OCI-LY7 (cell line): ENCODE results near the gene RASA2. TPM values are rescaled to one million over a fixed set of nuclear protein-coding genes. Genes with fewer than 3 reads are reported as not detected.

Experiments
- BruUV-seq: library from RNA; stranded (reverse); fragments of 400-500 nt; replicated peaks from 2 replicates; lab custom pipeline; 2021; lab: Mats Ljungman, UMichigan
- CTCF ChIA-PET: fragments of 300-600 bp; sonication (Branson Sonifier 250); formaldehyde crosslinking; loops from one replicate; lab custom pipeline; 2022; ENCODE audit warnings: antibody characterized with exemption; ENCODE audit not compliant: unreplicated experiment; lab: Charles Lee
- POLR2A ChIA-PET: fragments of 300-600 bp; sonication (Branson Sonifier 250); formaldehyde crosslinking; loops from one replicate; lab custom pipeline; 2022; ENCODE audit warnings: antibody characterized with exemption; lab: Charles Lee
- DNase-seq: peaks from one replicate; pipeline ENCODE4 v3.0.0-alpha.2; 2015; ENCODE audit warnings: low spot score
- H2AFZ ChIP-seq: fragments of 200-600 bp; sonication (generic), shearing (Covaris generic); 2 replicates; pipeline ENCODE4 v1.6.1; 2014; ENCODE audit warnings: mild to moderate bottlenecking, antibody characterized with exemption, low read length, moderate library complexity
- H3K27ac ChIP-seq: fragments of 200-600 bp; sonication (generic); 2 replicates; pipeline ENCODE4 v1.5.1; 2014; ENCODE audit warnings: mixed run types, low read depth, mild to moderate bottlenecking, moderate library complexity, low read length, inconsistent platforms; ENCODE audit not compliant: poor library complexity, severe bottlenecking
- H3K36me3 ChIP-seq: fragments of 200-600 bp; sonication (generic); 2 replicates; pipeline ENCODE4 v1.6.1; 2014; ENCODE audit warnings: mild to moderate bottlenecking, antibody characterized with exemption, low read length, moderate library complexity, mixed read lengths; ENCODE audit not compliant: insufficient read depth
- H3K4me1 ChIP-seq: fragments of 200-600 bp; sonication (generic); 2 replicates; pipeline ENCODE4 v1.5.1; 2014; ENCODE audit warnings: mild to moderate bottlenecking, low read length; ENCODE audit not compliant: insufficient read depth, poor library complexity, severe bottlenecking
- H3K4me2 ChIP-seq: fragments of 200-600 bp; sonication (generic); 2 replicates; pipeline ENCODE4 v1.6.1; 2014; ENCODE audit warnings: mild to moderate bottlenecking, low read length
- H3K4me3 ChIP-seq: fragments of 200-600 bp; sonication (generic); 2 replicates; pipeline ENCODE4 v1.5.1; 2014; ENCODE audit warnings: mild to moderate bottlenecking, low read depth, low read length; ENCODE audit not compliant: poor library complexity, severe bottlenecking
- H3K79me2 ChIP-seq: fragments of 200-600 bp; sonication (generic); 2 replicates; pipeline ENCODE4 v1.6.1; 2016; ENCODE audit warnings: low read depth, mild to moderate bottlenecking, low read length, moderate library complexity, mixed read lengths; ENCODE audit not compliant: insufficient read depth
- H3K9me2 ChIP-seq: fragments of 200-600 bp; sonication (generic); 2 replicates; pipeline ENCODE4 v1.6.1; 2016; ENCODE audit warnings: mild to moderate bottlenecking, low read length, mixed read lengths; ENCODE audit not compliant: insufficient read depth
- H3K9me3 ChIP-seq: fragments of 200-600 bp; sonication (generic); 2 replicates; pipeline ENCODE4 v1.6.1; 2014; ENCODE audit warnings: mild to moderate bottlenecking, mixed run types, low read length, mixed read lengths
- H4K20me1 ChIP-seq: fragments of 200-600 bp; sonication (generic); 2 replicates; pipeline ENCODE4 v1.6.1; 2014; ENCODE audit warnings: mild to moderate bottlenecking, antibody characterized with exemption, low read length, moderate library complexity, mixed read lengths; ENCODE audit not compliant: insufficient read depth
- EZH2phosphoT487 ChIP-seq: fragments of 200-600 bp; sonication (generic); IDR thresholded peaks from 2 replicates; pipeline ENCODE4 v1.6.1; 2018; ENCODE audit warnings: low read depth, borderline replicate concordance, mild to moderate bottlenecking, mixed run types, antibody characterized with exemption, low read length, moderate library complexity, mixed read lengths
- intact Hi-C: fragments of 100-400 bp; cut with micrococcal nuclease; formaldehyde crosslinking; loops from one replicate; pipeline ENCODE4 v1.10.0; 2022; ENCODE audit not compliant: unreplicated experiment
- total RNA-seq, 2 experiments: library from RNA; depleted of rRNA in 1 of 2; stranded (reverse); fragments of >200 nt in 1 of 2; shearing (Covaris generic) in 1 of 2; gene quantifications; 2 replicates each; pipeline ENCODE4 v1.2.3, GENCODE V29; 2014 to 2022
- TF ChIP-seq, protein P1 (sequence below): fragments of 200-600 bp; sonication (generic); conservative IDR thresholded peaks from 2 replicates; pipeline ENCODE4 v1.5.1; 2014; ENCODE audit warnings: mild to moderate bottlenecking, antibody characterized with exemption, low read length, moderate library complexity, mixed read lengths

The RASA2 gene
- total RNA-seq, 2 experiments from 2014 or later = 11.0 to 21.7 TPM

GRCh38 chr3:141648055-141648910, 161.5 kb downstream of the RASA2 start:
- DNase-seq = no peak
- Histone ChIP-seq H4K20me1 (no peaks in the 10 kb centered on the region), H3K27ac (no peak overlapping the region), H3K4me2 (no peak overlapping the region), H3K36me3 (no peaks in the 10 kb centered on the region), H3K79me2 (no peaks in the 10 kb centered on the region), H3K9me3 (no peaks in the 10 kb centered on the region), H2AFZ (no peak overlapping the region), H3K9me2 (no peaks in the 10 kb centered on the region), H3K4me1 (no peaks in the 10 kb centered on the region), H3K4me3 (no peak overlapping the region)
- BruUV-seq = no TSS peak
- intact Hi-C loops = loop anchor here (5.0 kb wide), 1 partner anchor 71 kb away; no protein-coding TSS in a partner anchor
- POLR2A ChIA-PET = interaction anchor here (0.6 kb wide), 2 partner anchors 120 to 1422 kb away, joined by 3 to 4 read pairs; no protein-coding TSS in a partner anchor
- CTCF ChIA-PET = no interaction called here
- TF ChIP-seq, protein P1, sequence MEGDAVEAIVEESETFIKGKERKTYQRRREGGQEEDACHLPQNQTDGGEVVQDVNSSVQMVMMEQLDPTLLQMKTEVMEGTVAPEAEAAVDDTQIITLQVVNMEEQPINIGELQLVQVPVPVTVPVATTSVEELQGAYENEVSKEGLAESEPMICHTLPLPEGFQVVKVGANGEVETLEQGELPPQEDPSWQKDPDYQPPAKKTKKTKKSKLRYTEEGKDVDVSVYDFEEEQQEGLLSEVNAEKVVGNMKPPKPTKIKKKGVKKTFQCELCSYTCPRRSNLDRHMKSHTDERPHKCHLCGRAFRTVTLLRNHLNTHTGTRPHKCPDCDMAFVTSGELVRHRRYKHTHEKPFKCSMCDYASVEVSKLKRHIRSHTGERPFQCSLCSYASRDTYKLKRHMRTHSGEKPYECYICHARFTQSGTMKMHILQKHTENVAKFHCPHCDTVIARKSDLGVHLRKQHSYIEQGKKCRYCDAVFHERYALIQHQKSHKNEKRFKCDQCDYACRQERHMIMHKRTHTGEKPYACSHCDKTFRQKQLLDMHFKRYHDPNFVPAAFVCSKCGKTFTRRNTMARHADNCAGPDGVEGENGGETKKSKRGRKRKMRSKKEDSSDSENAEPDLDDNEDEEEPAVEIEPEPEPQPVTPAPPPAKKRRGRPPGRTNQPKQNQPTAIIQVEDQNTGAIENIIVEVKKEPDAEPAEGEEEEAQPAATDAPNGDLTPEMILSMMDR = no peak
- TF ChIP-seq EZH2phosphoT487 = no peak

DNA sequence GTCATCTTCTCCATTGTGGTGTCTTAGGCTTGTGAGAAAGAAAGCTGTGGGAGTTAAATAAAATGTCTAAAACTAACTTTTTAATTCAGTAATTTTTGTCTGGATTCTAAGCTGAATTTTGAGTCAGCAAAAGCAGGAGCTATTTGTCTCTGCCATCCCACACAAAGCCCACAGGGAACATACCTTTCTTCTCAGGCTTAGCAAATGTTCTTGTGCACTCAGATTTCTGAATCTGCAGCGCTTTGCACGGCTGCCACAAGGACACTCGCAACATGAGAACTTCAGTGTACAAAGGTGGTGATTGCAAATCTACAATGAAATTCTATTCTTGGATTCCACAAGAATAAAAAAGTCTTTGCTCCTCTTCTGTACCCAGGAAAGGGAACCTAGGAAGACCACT, 163.0 kb downstream of the RASA2 start:
- no peaks in the 10 kb centered on the region for H3K4me1 ChIP-seq
- no peak overlapping the region for H3K4me3 ChIP-seq
- no peaks in the 10 kb centered on the region for H3K9me3 ChIP-seq
- no peak for DNase-seq
- H3K9me2 ChIP-seq = no peaks in the 10 kb centered on the region
- no peaks in the 10 kb centered on the region for H3K36me3 ChIP-seq
- no peak for TF ChIP-seq EZH2phosphoT487
- TF ChIP-seq, protein P1 = no peak
- H3K27ac ChIP-seq = no peak overlapping the region
- intact Hi-C loops = loop anchor here (5.0 kb wide), 1 partner anchor 73 kb away; no protein-coding TSS in a partner anchor
- no peaks in the 10 kb centered on the region for H3K79me2 ChIP-seq
- H2AFZ ChIP-seq = no peak overlapping the region
- H3K4me2 ChIP-seq = no peak overlapping the region
- POLR2A ChIA-PET = interaction anchor here (0.6 kb wide), 1 partner anchor 87 kb away, joined by 3 read pairs; no protein-coding TSS in a partner anchor
- CTCF ChIA-PET = no interaction called here
- no TSS peak for BruUV-seq
- H4K20me1 ChIP-seq = no peaks in the 10 kb centered on the region

DNA sequence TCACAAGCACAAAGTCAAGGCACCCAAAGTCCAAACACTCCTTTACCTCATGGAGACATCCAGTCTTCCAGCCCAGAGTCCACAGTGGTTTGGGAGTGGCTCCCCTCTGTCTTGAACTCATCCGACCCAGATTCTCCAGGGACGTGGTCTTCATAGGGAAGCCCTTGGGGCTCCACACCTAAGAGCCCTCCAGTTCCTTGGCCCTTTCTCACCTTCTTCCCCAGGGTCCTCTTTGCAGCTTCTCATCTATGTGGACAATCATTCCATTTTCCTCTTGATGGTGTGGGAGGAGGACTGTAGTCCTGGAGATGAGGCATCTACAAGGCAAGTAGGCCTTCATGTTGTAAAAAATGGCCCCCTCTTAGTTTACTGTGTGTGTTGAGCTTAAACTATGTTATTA, 164.0 kb downstream of the RASA2 start:
- Histone ChIP-seq H3K9me3 (no peaks in the 10 kb centered on the region), H3K4me2 (no peak overlapping the region), H3K79me2 (no peaks in the 10 kb centered on the region), H3K4me1 (no peaks in the 10 kb centered on the region), H3K27ac (no peak overlapping the region), H3K36me3 (no peaks in the 10 kb centered on the region), H3K4me3 (no peak overlapping the region), H2AFZ (no peak overlapping the region), H4K20me1 (no peaks in the 10 kb centered on the region), H3K9me2 (no peaks in the 10 kb centered on the region)
- BruUV-seq = no TSS peak
- POLR2A ChIA-PET = no interaction called here
- no peak for DNase-seq
- CTCF ChIA-PET = no interaction called here
- intact Hi-C loops = no loop called here
- TF ChIP-seq, protein P1 = no peak
- no peak for TF ChIP-seq EZH2phosphoT487
